GM12873 (cell line): ENCODE results near the gene ADRM1.

ENCODE experiments used
- CTCF ChIP-seq: IDR thresholded peaks from 2 replicates; pipeline ENCODE4 v1.5.1; 2012; ENCODE audit warnings: low read depth, mild to moderate bottlenecking, moderate library complexity, low read length, control low read depth; ENCODE audit not compliant: insufficient read depth; ENCODE audit errors: missing control alignments

Gene ADRM1

GRCh38 chr20:62292108-62292507 lies 10.7 kb upstream of the ADRM1 start:
- no peak for TF ChIP-seq CTCF

GRCh38 chr20:62293111-62293784 lies 9.5 kb upstream of the ADRM1 start:
- TF ChIP-seq CTCF: no peak

- no peak for TF ChIP-seq CTCF
Measured at GRCh38 chr20:62293946-62294345, 8.9 kb upstream of the ADRM1 start.

GRCh38 chr20:62294516-62294915 lies 8.3 kb upstream of the ADRM1 start:
- TF ChIP-seq CTCF: no peak

GRCh38 chr20:62296724-62297448 lies 5.9 kb upstream of the ADRM1 start:
- no peak for TF ChIP-seq CTCF

GRCh38 chr20:62297449-62298227 lies 5.2 kb upstream of the ADRM1 start:
- no peak for TF ChIP-seq CTCF
